Right lobe of liver (tissue), 6 donors: ENCODE results near the gene RABGGTB. TPM values are rescaled to one million over a fixed set of nuclear protein-coding genes. Genes with fewer than 3 reads are reported as not detected.

Experiments used
- ATAC-seq, 4 donors: fragments of 200-7000 bp; cut with Tn5 transposase; one replicate each; pipeline ENCODE4 v1.9.1; 2020; ENCODE audit warnings: mild to moderate bottlenecking in 4 of 4, moderate library complexity in 4 of 4
- DNase-seq, 3 donors: peaks; one replicate each; pipeline ENCODE4 v3.0.0-alpha.2; 2020
- H3K27ac ChIP-seq, 3 donors: fragments of 200-600 bp; one replicate each; pipeline ENCODE4 v1.8.0; 2022
- H3K27me3 ChIP-seq, 2 donors: fragments of 200-600 bp; one replicate each; pipeline ENCODE4 v1.8.0; 2022
- H3K36me3 ChIP-seq, 4 donors: fragments of 200-600 bp; sonication (generic) in 1 of 4; one replicate each; pipeline versions ENCODE4 v1.5.1 to v1.8.0; 2017 to 2022; ENCODE audit warnings: control low read depth in 1 of 4
- H3K4me1 ChIP-seq, 4 donors: fragments of 200-600 bp; sonication (generic) in 1 of 4; one replicate each; pipeline versions ENCODE4 v1.5.1 to v1.8.0; 2017 to 2022; ENCODE audit warnings: control low read depth in 1 of 4
- H3K4me3 ChIP-seq, 3 donors: fragments of 200-600 bp; one replicate each; pipeline ENCODE4 v1.8.0; 2022
- H3K9me3 ChIP-seq, 4 donors: fragments of 200-600 bp; sonication (generic) in 1 of 4; one replicate each; pipeline versions ENCODE4 v1.5.1 to v1.8.0; 2017 to 2022; ENCODE audit warnings: control low read depth in 1 of 4
- CTCF ChIP-seq, 4 donors: fragments of 200-600 bp in 3 of 4; fragments of 450-650 bp in 1 of 4; IDR thresholded peaks; one replicate each; pipeline versions ENCODE4 v1.5.1 to v1.8.0; 2016 to 2022; ENCODE audit warnings: antibody characterized with exemption in 4 of 4, mild to moderate bottlenecking in 2 of 4
- POLR2A ChIP-seq: fragments of 450-650 bp; IDR thresholded peaks from one replicate; pipeline ENCODE4 v1.6.1; 2017; ENCODE audit warnings: antibody characterized with exemption, mild to moderate bottlenecking
- intact Hi-C, 2 donors: fragments of 100-400 bp; cut with DNase I; formaldehyde crosslinking; loops; one replicate each; pipeline versions ENCODE4 v1.11.2 to v1.14.1; 2022
- small RNA-seq, 2 experiments: library from RNA; depleted of rRNA; stranded (forward); fragments of <200 nt; gene quantifications; one replicate each; pipeline ENCODE3, GENCODE V24; 2016
- total RNA-seq, 6 experiments: library from RNA; depleted of rRNA in 2 of 6; stranded (reverse); fragments of >200 nt in 2 of 6; fragmentation: NEBNext Ultra II Directional in 3 of 6; extraction: Animal tissue kit (Norgen Biotek cat#: 25700) in 3 of 6; gene quantifications; one replicate each; pipeline versions ENCODE4 v1.1.0 to v1.2.4, GENCODE V29; 2016 to 2023
- donor health status: DM: no; HTN: yes; CAD: no.
- donor health status: DM: no; HTN: no; CAD: no.
- donor health status: DM: no; HTN: no; CAD: no.
- donor health status: DM: no; HTN: yes; CAD: no.
- donor health status: DM: no; HTN: yes; CAD: no.

The RABGGTB gene
- total RNA-seq, 6 experiments from 2014 or later, result 34.1 to 47.8 (median 41.4) TPM

DNA sequence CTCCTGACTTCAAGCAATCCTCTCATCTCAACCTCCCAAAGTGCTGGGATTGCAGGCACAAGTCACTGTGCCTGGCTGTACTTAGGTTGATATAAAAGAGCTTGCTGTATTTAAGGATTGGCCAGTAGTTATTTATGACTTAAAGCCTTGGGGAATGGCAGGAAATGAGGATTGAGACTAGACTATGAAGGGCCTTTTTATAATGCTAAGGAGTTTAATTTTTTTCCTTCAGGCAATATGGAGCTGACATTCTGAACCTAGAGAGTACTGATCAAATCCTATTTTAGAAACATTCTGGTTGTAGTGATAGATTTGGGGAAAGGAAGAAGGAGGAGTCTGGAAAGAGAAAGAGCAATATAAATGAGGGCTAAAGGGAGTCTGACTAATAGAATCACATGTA is 55.4 kb downstream of the RABGGTB start:
- Histone ChIP-seq H3K4me1 (no peaks in the 10 kb centered on the region), H3K27me3 (no peaks in the 10 kb centered on the region), H3K27ac (no peak overlapping the region), H3K36me3 (no peaks in the 10 kb centered on the region), H3K4me3 (no peak overlapping the region), H3K9me3 (no peaks in the 10 kb centered on the region)
- intact Hi-C loops, result no loop called here
- DNase-seq (no peak), ATAC-seq (no peak)
- TF ChIP-seq POLR2A, result no peak
- no peak for TF ChIP-seq CTCF (IDR thresholded peaks at IDR 0.05)

Small RNA genes within 50 kb of the gene (small RNA-seq; reads per million reads assigned to genes)
- 0 reads per million in 2 experiments for gene SNORD45A
- gene SNORD45B, result 0 reads per million in 2 experiments
- gene SNORD45C, result 0 reads per million in 2 experiments

Other genes with a start within 250 kb of the RABGGTB start
- gene SLC44A5, start 175.1 kb upstream of the RABGGTB start, total RNA-seq, result 1 to 10 TPM in 1 of 6 experiments, under 1 TPM in 4, not detected in 1; 0.14 to 1.4 (median 0.59) TPM
- 100 to 1,000 TPM in 4 of 6 experiments, 10 to 100 TPM in 2; 71.9 to 168 (median 124) TPM for gene ACADM, start 61.5 kb upstream of the RABGGTB start, total RNA-seq
- under 1 TPM in 4 of 6 experiments, not detected in 2; 0.05 to 0.09 (median 0.08) TPM for gene MSH4, start 10.6 kb downstream of the RABGGTB start, total RNA-seq
- not detected for gene ASB17, start 146.1 kb downstream of the RABGGTB start, total RNA-seq